ENCODE data around the gene TFEB. TPM values are rescaled to one million over a fixed set of nuclear protein-coding genes. Genes with fewer than 3 reads are reported as not detected.

The TFEB gene
- total and polyA plus RNA-seq, 10 donors: 55.9 to 150 (median 76.9) TPM

DNA sequence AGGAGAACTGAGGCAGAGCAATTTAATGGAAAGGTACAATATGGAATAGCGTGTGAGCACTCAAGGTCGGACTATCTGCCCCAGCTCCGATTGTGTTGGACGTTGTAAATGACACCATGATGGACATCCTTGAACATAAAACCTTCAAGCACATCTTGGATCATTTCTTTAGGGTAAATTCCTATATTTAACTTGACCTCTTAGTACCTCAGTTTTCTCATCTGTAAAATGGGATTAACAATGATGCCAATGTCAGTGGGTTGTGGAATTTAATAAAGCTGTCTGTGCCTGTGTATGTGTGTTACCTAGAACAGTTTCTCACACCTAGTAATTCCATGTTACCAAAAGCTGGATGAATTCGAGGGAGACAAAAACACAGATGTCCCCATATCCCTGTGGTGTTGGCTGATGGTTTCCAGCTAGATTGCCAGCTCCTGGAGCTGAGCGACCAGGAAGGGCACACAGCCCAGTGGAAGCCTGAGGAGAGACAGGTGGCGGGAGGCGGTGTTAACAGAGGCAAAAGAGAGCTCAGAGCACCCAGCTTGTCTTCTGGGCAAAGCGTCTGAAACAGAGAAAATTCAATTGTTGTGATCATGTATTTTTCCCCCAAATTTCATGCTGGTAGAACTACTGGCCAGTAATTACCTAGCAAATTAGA, 64.6 kb downstream of the TFEB start:
- WGBS, 5 donors: 87 to 96% (median 88%) methylated on average over 9 of the region's 9 CpGs
- no peak for DNase-seq
- H3K36me3 ChIP-seq: no peaks in the 10 kb centered on the region
- peaks cover 0 to 8% (median 0%) of the 10 kb centered on the region in 8 donors for H3K9me3 ChIP-seq
- TF ChIP-seq POLR2AphosphoS5 (IDR thresholded peaks at IDR 0.05): no peak
- no peak for TF ChIP-seq POLR2A (IDR thresholded peaks at IDR 0.05)
- TF ChIP-seq CTCF (IDR thresholded peaks at IDR 0.05 in 8 of 11, conservative IDR thresholded peaks at IDR 0.05 in 3 of 11): no peak
- intact Hi-C loops (cut with DNase I; ENCODE audit: low total_unique reads): no loop called here
- peaks cover 0 to 18% (median 0%) of the 10 kb centered on the region in 7 donors for H3K27me3 ChIP-seq (replicated peaks in 1 of 7)
- no peak overlapping the region for H3K4me3 ChIP-seq
- no peaks in the 10 kb centered on the region for H3K4me1 ChIP-seq
- no peak overlapping the region for H3K27ac ChIP-seq

- no peak overlapping the region for H3K4me3 ChIP-seq
- TF ChIP-seq POLR2A (IDR thresholded peaks at IDR 0.05): no peak
- no peak for TF ChIP-seq POLR2AphosphoS5 (IDR thresholded peaks at IDR 0.05)
- no peak for TF ChIP-seq CTCF (IDR thresholded peaks at IDR 0.05 in 8 of 11, conservative IDR thresholded peaks at IDR 0.05 in 3 of 11)
- H3K9me3 ChIP-seq: peaks cover 0 to 8% (median 0%) of the 10 kb centered on the region in 8 donors
- no peaks in the 10 kb centered on the region for H3K36me3 ChIP-seq
- 94 to 99% (median 96%) methylated on average over 2 of the region's 2 CpGs for WGBS, 5 donors
- no peaks in the 10 kb centered on the region for H3K4me1 ChIP-seq
- peaks cover 0 to 25% (median 0%) of the 10 kb centered on the region in 7 donors for H3K27me3 ChIP-seq (replicated peaks in 1 of 7)
- no peak for DNase-seq
- H3K27ac ChIP-seq: no peak overlapping the region
- intact Hi-C loops (cut with DNase I; ENCODE audit: low total_unique reads): no loop called here
Measured at GRCh38 chr6:41668968-41669367, 66.4 kb downstream of the TFEB start.

- H3K9me3 ChIP-seq: peaks cover 0 to 8% (median 0%) of the 10 kb centered on the region in 8 donors
- WGBS, 5 donors: 85 to 97% (median 94%) methylated on average over 1 of the region's 1 CpG
- no peaks in the 10 kb centered on the region for H3K36me3 ChIP-seq
- intact Hi-C loops (cut with DNase I; ENCODE audit: low total_unique reads): no loop called here
- H3K27me3 ChIP-seq (replicated peaks in 1 of 7): peaks cover 0 to 30% (median 0%) of the 10 kb centered on the region in 7 donors
- DNase-seq: no peak
- no peak overlapping the region for H3K27ac ChIP-seq
- H3K4me1 ChIP-seq: no peaks in the 10 kb centered on the region
- no peak overlapping the region for H3K4me3 ChIP-seq
- no peak for TF ChIP-seq CTCF (IDR thresholded peaks at IDR 0.05 in 8 of 11, conservative IDR thresholded peaks at IDR 0.05 in 3 of 11)
- no peak for TF ChIP-seq POLR2AphosphoS5 (IDR thresholded peaks at IDR 0.05)
Measured at GRCh38 chr6:41667195-41667594, 68.2 kb downstream of the TFEB start.

- no peak overlapping the region for H3K4me3 ChIP-seq
- H3K27me3 ChIP-seq (replicated peaks in 1 of 7): peaks cover 0 to 37% (median 0%) of the 10 kb centered on the region in 7 donors
- no peaks in the 10 kb centered on the region for H3K36me3 ChIP-seq
- no peak for DNase-seq
- intact Hi-C loops (cut with DNase I; ENCODE audit: low total_unique reads): no loop called here
- no peak overlapping the region for H3K27ac ChIP-seq
- no peaks in the 10 kb centered on the region for H3K4me1 ChIP-seq
- 77 to 92% (median 90%) methylated on average over 5 of the region's 5 CpGs for WGBS, 5 donors
- TF ChIP-seq POLR2AphosphoS5 (IDR thresholded peaks at IDR 0.05) (no peak), CTCF (IDR thresholded peaks at IDR 0.05 in 8 of 11, conservative IDR thresholded peaks at IDR 0.05 in 3 of 11) (no peak), POLR2A (IDR thresholded peaks at IDR 0.05) (no peak)
- H3K9me3 ChIP-seq: peaks cover 0 to 5% (median 0%) of the 10 kb centered on the region in 8 donors
Measured at GRCh38 chr6:41664271-41664670, 71.1 kb downstream of the TFEB start.

All from spleen (tissue), 11 donors.